Activated naive CD8-positive, alpha-beta T cell treated with anti-CD3 and anti-CD28 coated beads for 36 hours (primary cell): ENCODE measurements around the gene FRMD7. TPM values are rescaled to one million over a fixed set of nuclear protein-coding genes. Genes with fewer than 3 reads are reported as not detected.
"Not testable (repeated sequence)": the region's sequence is repeated elsewhere in the genome, so short reads cannot be mapped to it uniquely, and the experiment has no call there.

Source experiments
- DNase-seq: peaks from one replicate; pipeline ENCODE4 v3.0.0; 2021
- H3K27ac Mint-ChIP-seq: one replicate; pipeline ENCODE4 v1.8.0; 2022; ENCODE audit warnings: mild to moderate bottlenecking, moderate library complexity, mixed read lengths
- H3K27me3 Mint-ChIP-seq: one replicate; pipeline ENCODE4 v1.8.0; 2022; ENCODE audit warnings: mild to moderate bottlenecking, mixed read lengths
- H3K36me3 Mint-ChIP-seq: one replicate; pipeline ENCODE4 v1.8.0; 2021; ENCODE audit warnings: mild to moderate bottlenecking, mixed read lengths
- H3K4me1 Mint-ChIP-seq: one replicate; pipeline ENCODE4 v1.8.0; 2021; ENCODE audit warnings: mixed read lengths
- H3K4me3 Mint-ChIP-seq: one replicate; pipeline ENCODE4 v1.8.0; 2022; ENCODE audit warnings: mild to moderate bottlenecking, moderate library complexity, mixed read lengths
- H3K9me3 Mint-ChIP-seq: one replicate; pipeline ENCODE4 v1.8.0; 2022; ENCODE audit warnings: mixed read lengths
- total RNA-seq, 2 experiments: library from RNA; stranded (reverse); gene quantifications; one replicate each; pipeline ENCODE4 v1.2.3, GENCODE V29; 2021

Gene FRMD7, protein sequence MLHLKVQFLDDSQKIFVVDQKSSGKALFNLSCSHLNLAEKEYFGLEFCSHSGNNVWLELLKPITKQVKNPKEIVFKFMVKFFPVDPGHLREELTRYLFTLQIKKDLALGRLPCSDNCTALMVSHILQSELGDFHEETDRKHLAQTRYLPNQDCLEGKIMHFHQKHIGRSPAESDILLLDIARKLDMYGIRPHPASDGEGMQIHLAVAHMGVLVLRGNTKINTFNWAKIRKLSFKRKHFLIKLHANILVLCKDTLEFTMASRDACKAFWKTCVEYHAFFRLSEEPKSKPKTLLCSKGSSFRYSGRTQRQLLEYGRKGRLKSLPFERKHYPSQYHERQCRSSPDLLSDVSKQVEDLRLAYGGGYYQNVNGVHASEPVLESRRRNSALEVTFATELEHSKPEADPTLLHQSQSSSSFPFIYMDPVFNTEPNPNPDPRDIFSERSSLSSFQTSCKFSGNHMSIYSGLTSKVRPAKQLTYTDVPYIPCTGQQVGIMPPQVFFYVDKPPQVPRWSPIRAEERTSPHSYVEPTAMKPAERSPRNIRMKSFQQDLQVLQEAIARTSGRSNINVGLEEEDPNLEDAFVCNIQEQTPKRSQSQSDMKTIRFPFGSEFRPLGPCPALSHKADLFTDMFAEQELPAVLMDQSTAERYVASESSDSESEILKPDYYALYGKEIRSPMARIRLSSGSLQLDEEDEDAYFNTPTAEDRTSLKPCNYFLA
- total RNA-seq, result not detected

DNA sequence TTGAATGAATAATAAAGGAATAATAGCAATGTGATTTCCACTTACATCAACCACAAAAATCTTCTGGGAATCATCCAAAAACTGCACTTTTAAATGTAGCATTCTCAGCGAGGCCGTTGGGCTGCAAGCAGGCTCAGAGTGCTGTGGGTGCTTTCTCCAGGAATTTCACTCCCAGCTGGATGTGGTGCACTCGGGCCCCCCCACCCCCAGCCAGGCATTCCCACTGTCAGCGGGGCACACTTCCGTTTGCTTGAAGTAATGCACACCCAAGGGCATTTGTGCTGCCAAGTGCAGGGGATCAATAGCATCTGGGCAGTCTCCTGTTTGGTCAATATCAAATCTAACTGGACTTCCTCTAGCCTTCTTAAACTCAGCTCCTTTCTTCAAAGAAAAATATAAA is at the start of gene FRMD7:
Gene FRMD7, minus strand, starts transcription at position 278 of the 400 bp plus-strand sequence. Its CDS starts 176 bp downstream, at position 102.
- no peaks in the 10 kb centered on the region for H3K4me1 Mint-ChIP-seq
- no peak for DNase-seq
- no peak within 1 kb of the TSS for H3K4me3 Mint-ChIP-seq
- H3K27me3 Mint-ChIP-seq, result no peaks in the 10 kb centered on the region
- no peaks in the 10 kb centered on the region for H3K36me3 Mint-ChIP-seq
- no peak within 1 kb of the TSS for H3K27ac Mint-ChIP-seq
- H3K9me3 Mint-ChIP-seq, result no peaks in the 10 kb centered on the region

DNA sequence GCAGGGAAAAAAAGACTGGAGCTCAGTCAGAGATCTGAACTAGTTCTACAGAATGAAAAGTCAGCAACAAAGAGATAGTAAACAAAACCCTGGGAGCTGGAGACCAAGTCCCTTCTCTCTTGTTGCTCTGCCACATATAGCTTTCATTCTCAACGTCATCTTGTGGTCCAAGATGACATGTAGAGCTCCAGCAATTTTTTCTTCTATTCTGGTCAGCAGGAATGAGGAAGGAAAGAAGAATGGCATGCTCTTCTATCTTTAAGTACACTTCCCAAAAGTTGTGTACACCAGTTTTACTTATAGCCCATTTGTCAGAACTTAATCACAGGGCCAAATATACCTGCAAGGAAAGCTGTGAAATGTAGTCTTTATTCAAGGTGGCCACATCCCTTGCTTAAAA is 45.8 kb upstream of the FRMD7 start:
- Mint-ChIP-seq H3K4me3 (no peak overlapping the region), H3K27me3 (peaks cover 4% of the 10 kb centered on the region), H3K4me1 (no peaks in the 10 kb centered on the region), H3K9me3 (no peaks in the 10 kb centered on the region), H3K36me3 (no peaks in the 10 kb centered on the region), H3K27ac (no peak overlapping the region)
- no peak for DNase-seq

DNA sequence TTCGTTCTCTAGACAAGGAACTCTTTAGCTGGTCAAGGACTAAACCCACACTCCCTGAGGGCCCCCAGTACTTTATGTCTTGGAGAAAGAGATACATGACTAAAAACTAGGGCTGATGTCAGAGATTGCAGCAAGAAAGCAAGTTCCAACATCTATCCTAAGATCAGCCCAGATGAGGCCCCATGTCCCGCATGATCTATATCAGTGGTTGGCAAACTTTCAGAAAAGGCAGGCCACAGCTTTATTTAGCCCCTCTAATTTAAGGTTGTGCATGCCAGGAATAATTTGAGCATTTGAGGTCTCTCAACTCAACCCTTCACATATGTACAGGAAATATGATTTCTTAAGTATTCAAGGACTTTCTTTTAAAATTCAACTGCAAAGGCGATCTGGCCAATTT is 44.1 kb upstream of the FRMD7 start:
- Mint-ChIP-seq H3K36me3 (no peaks in the 10 kb centered on the region), H3K4me1 (no peaks in the 10 kb centered on the region), H3K27me3 (peaks cover 4% of the 10 kb centered on the region), H3K9me3 (no peaks in the 10 kb centered on the region), H3K4me3 (no peak overlapping the region), H3K27ac (no peak overlapping the region)
- DNase-seq, result no peak

DNA sequence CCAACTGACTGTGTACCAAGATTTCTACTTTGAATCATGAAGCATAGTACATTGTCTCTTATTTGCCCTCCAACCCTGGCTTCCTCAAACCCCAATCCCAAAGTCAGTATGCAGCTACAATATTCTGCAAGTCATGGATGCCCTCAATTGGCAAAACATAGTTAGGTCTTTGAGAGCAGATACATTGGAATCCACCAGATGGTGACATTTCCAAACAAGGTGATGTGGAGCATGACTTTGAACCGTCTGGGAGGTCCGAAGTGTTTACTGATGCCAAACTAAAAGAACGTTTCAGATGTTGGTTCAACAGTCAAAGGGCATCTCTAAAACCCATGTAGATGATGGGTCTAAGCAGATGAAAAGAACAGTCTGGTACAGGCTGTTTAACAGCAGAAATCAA is 43.7 kb upstream of the FRMD7 start:
- no peak for DNase-seq
- no peaks in the 10 kb centered on the region for H3K9me3 Mint-ChIP-seq
- no peaks in the 10 kb centered on the region for H3K36me3 Mint-ChIP-seq
- H3K27me3 Mint-ChIP-seq, result peaks cover 4% of the 10 kb centered on the region
- H3K27ac Mint-ChIP-seq, result no peak overlapping the region
- H3K4me3 Mint-ChIP-seq, result no peak overlapping the region
- H3K4me1 Mint-ChIP-seq, result no peaks in the 10 kb centered on the region

DNA sequence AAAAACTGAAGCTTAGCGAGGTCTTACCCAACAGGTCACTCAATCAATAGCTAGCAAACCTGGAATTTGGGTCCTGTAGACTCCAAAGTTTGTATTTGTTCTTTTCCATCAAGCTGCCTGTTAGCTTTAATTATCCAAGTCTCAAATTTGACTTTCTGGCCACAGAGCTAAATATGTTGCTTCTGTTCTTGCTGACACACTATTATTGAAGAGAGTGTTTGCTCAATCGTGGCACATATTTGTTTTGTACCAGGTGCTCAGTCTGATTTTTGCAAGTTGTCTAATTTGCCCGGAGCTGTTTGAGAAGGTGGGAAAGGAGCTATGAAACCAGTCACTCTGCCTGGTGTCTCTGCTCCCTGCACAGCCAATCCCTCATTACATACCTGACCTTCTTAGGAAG is 41.7 kb upstream of the FRMD7 start:
- H3K27me3 Mint-ChIP-seq, result peaks cover 4% of the 10 kb centered on the region
- DNase-seq, result no peak
- H3K4me3 Mint-ChIP-seq, result no peak overlapping the region
- no peaks in the 10 kb centered on the region for H3K4me1 Mint-ChIP-seq
- H3K9me3 Mint-ChIP-seq, result no peaks in the 10 kb centered on the region
- H3K27ac Mint-ChIP-seq, result no peak overlapping the region
- H3K36me3 Mint-ChIP-seq, result no peaks in the 10 kb centered on the region

DNA sequence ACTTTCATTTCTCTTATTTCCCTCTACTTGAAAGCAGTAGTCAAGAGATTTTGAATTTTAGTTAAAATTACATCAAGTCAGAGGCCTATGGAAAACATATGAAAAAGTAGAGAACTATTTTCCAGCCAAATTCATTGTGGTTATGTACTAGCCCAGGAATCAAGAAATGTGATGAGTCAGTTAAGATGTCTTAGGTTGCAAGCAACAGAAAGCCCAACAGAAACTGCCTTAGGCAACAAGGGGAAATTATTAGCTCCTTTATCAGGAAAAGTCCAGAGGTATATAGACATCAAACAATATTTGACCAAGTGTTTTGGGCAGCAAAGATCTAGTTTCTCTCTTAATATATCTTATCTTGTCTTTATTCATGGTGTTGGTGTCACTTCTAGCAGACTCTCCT is 37.8 kb upstream of the FRMD7 start:
- no peak for DNase-seq
- Mint-ChIP-seq H3K27ac (no peak overlapping the region), H3K36me3 (no peaks in the 10 kb centered on the region), H3K4me3 (no peak overlapping the region), H3K27me3 (peaks cover 6% of the 10 kb centered on the region), H3K9me3 (no peaks in the 10 kb centered on the region), H3K4me1 (no peaks in the 10 kb centered on the region)

DNA sequence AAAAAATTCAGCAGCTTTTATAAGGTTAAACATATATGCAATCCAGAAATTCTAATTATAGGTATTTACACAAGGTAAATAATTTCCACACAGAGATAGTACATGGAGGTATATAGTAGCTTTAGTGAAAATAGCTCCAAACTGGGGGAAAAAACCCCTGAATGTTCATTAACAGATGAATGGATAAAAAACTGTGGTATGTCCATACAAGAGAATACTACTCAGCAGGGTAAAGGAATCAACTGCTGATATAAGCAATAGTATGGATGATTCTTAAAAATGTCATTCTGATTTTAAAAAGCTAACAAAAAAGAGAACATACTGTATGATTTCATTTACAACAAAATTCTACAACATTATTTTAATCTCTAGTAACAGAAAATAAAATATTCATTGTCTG is 37.2 kb upstream of the FRMD7 start:
- no peaks in the 10 kb centered on the region for H3K4me1 Mint-ChIP-seq
- no peak overlapping the region for H3K27ac Mint-ChIP-seq
- no peak for DNase-seq
- no peaks in the 10 kb centered on the region for H3K9me3 Mint-ChIP-seq
- no peaks in the 10 kb centered on the region for H3K36me3 Mint-ChIP-seq
- no peak overlapping the region for H3K4me3 Mint-ChIP-seq
- H3K27me3 Mint-ChIP-seq, result peaks cover 2% of the 10 kb centered on the region

DNA sequence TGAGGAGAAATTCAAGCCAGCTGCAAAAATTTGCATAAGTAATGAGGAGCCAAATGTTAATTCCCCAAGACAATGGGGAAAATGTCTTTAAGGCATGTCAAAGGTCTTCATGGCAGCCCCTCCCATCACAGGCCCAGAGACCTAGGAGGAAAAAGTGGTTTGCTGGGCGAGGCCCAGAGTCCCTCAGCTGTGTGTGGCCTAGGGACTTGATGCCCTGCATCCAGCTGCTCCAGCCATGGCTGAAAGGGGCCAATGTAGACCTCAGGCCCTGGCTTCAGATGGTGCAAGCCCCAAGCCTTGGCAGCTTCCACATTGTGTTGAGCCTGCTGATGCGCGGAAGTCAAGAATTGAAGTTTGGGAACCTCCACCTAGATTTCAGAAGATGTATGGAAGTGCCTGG is 35.3 kb upstream of the FRMD7 start:
- not testable (repeated sequence) for H3K9me3 Mint-ChIP-seq, H3K27ac Mint-ChIP-seq, H3K36me3 Mint-ChIP-seq, DNase-seq, H3K27me3 Mint-ChIP-seq, H3K4me1 Mint-ChIP-seq, H3K4me3 Mint-ChIP-seq

DNA sequence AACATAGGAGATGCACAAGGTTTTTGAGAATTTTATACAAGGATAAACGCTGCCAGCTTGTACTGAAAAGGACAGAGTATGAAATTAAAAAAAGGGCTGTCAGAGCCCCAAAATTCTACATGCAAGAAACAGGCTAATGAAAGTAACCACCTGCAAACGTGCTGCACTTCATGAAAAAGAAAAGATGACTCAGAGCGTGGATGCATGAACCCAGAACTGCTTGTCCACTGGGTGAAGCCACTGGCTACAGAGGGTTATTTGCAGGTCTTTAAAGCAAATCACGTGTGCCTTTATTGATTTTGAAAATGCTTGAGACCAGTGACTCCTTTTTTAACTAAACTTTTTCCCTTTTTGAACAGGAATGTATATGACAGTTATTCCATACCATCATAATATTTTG is 25.3 kb upstream of the FRMD7 start:
- no peak overlapping the region for H3K27ac Mint-ChIP-seq
- DNase-seq, result no peak
- H3K9me3 Mint-ChIP-seq, result no peaks in the 10 kb centered on the region
- no peaks in the 10 kb centered on the region for H3K4me1 Mint-ChIP-seq
- no peak overlapping the region for H3K4me3 Mint-ChIP-seq
- no peaks in the 10 kb centered on the region for H3K27me3 Mint-ChIP-seq
- no peaks in the 10 kb centered on the region for H3K36me3 Mint-ChIP-seq

DNA sequence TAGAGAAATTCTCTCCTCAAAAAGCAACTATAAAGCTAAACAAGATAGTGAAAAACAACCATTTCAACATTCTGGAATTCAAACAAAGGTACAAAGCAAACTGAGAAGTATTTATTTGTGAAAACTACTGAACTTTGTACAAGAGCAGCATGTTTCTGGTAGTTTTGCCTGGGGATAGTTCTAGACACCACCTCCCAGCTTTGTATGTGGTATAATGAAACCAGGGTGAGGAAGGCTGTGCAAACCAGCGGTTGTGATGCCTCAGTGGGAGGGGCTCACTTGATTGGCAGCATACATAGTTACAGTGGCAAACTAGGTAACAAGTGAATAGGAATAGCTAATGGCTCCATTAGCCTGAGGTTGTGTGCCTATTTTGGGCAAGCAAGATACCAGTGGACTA is 18.6 kb upstream of the FRMD7 start:
- Mint-ChIP-seq H3K9me3 (no peaks in the 10 kb centered on the region), H3K4me3 (no peak overlapping the region), H3K27ac (no peak overlapping the region), H3K27me3 (peaks cover 4% of the 10 kb centered on the region), H3K4me1 (no peaks in the 10 kb centered on the region), H3K36me3 (no peaks in the 10 kb centered on the region)
- DNase-seq, result no peak

DNA sequence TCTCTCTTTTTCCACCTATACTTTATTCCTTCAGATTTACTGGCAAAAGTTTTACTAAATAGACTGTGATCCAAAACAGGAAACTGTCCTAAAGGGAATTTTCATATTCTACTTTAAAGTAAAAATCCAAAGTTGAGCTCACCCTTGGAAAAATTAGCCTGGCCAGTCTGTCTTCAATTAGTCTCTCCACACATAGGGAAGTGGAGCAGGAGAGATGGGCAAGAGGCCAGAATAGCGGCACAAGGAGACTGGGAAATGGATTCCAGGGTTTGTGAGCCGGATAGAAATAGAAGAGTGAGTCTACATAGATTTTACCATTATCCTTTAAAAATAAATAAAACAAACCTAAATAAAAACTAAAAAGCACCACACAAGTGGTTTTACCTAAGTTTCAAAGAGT is 16.2 kb upstream of the FRMD7 start:
- Mint-ChIP-seq H3K27me3 (peaks cover 4% of the 10 kb centered on the region), H3K36me3 (no peaks in the 10 kb centered on the region), H3K4me1 (no peaks in the 10 kb centered on the region), H3K4me3 (no peak overlapping the region), H3K27ac (no peak overlapping the region), H3K9me3 (no peaks in the 10 kb centered on the region)
- no peak for DNase-seq

DNA sequence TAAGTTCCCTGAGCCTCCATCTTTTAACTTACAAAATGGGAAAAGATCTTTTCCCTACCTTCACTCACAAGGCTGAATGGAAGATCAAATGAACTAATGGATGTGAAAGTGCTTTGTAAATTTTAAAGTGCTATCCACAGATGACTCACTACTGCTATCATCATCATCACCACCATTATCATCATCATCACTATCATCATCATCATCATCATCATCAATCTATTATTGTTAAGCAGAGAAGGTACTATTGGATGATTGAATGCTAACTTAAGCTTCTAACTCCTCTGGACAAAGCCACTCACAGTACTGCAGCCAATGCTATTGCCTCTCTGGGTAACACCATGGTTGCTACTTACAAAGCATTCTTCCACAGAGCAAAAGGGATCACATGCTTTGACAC is 1.9 kb downstream of the FRMD7 start:
- no peaks in the 10 kb centered on the region for H3K9me3 Mint-ChIP-seq
- H3K4me1 Mint-ChIP-seq, result no peaks in the 10 kb centered on the region

DNA sequence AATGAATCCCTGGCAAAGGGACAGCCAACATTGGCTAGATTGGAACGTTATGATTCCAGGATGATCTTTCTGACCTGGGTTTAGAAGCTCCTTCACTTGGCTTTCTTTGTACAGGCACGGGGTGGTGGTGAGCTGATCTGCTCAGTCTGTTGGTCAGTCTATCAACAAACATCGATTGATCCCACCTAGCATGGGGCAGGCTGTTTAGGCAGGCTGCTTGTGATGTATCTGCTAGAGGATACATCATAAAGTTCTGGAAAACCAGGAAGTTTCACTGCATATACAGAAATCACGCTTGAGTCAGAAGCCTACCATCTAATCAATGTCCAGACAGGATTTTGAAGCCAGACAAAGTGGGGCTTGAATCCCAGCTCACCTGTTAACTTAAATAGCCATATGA is 6.9 kb downstream of the FRMD7 start:
- no peak overlapping the region for H3K4me3 Mint-ChIP-seq
- H3K27ac Mint-ChIP-seq, result no peak overlapping the region
- no peaks in the 10 kb centered on the region for H3K4me1 Mint-ChIP-seq
- no peaks in the 10 kb centered on the region for H3K27me3 Mint-ChIP-seq
- no peak for DNase-seq
- H3K9me3 Mint-ChIP-seq, result no peaks in the 10 kb centered on the region
- H3K36me3 Mint-ChIP-seq, result no peaks in the 10 kb centered on the region

More for the DNA sequence above, 1.9 kb downstream of the FRMD7 start:
- H3K4me3 Mint-ChIP-seq, result no peak overlapping the region
- no peaks in the 10 kb centered on the region for H3K27me3 Mint-ChIP-seq
- H3K27ac Mint-ChIP-seq, result no peak overlapping the region
- DNase-seq, result no peak
- no peaks in the 10 kb centered on the region for H3K36me3 Mint-ChIP-seq

DNA sequence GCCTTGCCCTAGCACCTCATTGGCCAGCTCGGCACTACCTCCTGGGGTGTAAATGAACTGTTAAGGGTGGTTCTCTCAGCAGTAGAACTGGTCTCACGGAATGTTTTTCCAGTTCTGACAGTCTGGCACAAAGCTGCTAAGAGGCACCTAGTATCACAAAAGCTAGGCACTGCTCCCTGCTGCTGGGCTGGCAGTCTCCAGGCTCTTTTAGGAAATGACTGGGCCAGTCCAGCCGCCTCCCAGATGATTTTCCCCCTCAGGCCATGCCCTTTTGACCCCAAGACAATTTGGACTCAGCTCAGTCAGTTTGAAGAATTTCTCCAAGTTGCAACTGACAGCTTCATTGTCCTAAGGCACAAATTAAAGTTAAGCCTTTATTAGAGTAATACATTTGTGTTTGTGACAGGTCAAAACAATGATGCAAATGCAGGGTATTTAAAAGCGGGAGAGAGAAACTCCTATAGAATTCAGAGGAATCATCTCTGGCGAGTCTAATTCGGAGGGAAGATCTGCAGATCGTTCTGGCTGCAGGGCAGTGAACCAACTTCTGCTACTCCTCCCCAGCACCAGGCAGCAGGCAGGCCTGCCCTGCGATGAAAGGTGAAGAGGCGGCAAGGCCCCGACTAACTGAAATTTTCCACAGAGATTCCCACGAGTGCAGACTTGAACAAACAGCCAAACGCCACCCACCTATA is 7.9 kb downstream of the FRMD7 start:
- H3K4me3 Mint-ChIP-seq, result no peak overlapping the region
- no peak for DNase-seq
- no peaks in the 10 kb centered on the region for H3K4me1 Mint-ChIP-seq
- H3K27ac Mint-ChIP-seq, result no peak overlapping the region
- no peaks in the 10 kb centered on the region for H3K36me3 Mint-ChIP-seq
- H3K9me3 Mint-ChIP-seq, result no peaks in the 10 kb centered on the region
- H3K27me3 Mint-ChIP-seq, result no peaks in the 10 kb centered on the region

DNA sequence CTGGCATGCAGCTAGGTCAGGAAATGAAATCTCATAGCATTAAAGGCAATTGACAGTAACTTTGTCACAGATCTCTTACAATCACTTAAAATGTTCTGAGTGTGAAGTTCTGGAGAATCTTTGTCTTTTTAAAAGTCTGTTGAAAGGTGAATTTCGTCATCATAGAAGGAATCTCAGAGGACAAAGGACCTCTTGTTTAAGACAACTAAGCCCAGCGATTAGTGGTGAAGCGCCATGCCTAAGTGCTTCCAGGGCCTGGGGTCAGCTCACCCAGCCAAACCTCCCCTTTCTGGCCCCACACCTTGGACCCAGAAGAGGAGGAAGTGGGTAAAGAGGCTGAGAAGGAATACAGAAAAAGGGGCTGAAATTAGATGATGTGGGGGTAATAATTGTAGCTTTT is 8.5 kb downstream of the FRMD7 start:
- Mint-ChIP-seq H3K36me3 (no peaks in the 10 kb centered on the region), H3K27me3 (no peaks in the 10 kb centered on the region), H3K27ac (no peak overlapping the region), H3K4me3 (no peak overlapping the region), H3K9me3 (no peaks in the 10 kb centered on the region), H3K4me1 (no peaks in the 10 kb centered on the region)
- no peak for DNase-seq
